Osteocyte (in vitro differentiated cells): ENCODE measurements around the gene NFYB. TPM values are rescaled to one million over a fixed set of nuclear protein-coding genes. Genes with fewer than 3 reads are reported as not detected.
"Not testable (repeated sequence)": the region's sequence is repeated elsewhere in the genome, so short reads cannot be mapped to it uniquely, and the experiment has no call there.

ENCODE experiments used
- DNase-seq: peaks from one replicate; pipeline ENCODE4 v3.0.0; 2021; ENCODE audit warnings: mixed read lengths; ENCODE audit not compliant: unreplicated experiment; ENCODE audit errors: extremely low spot score
- H3K27ac Mint-ChIP-seq: one replicate; pipeline ENCODE4 v1.8.0; 2021; ENCODE audit warnings: mild to moderate bottlenecking, mixed read lengths; ENCODE audit not compliant: unreplicated experiment
- H3K27me3 Mint-ChIP-seq: one replicate; pipeline ENCODE4 v1.8.0; 2021; ENCODE audit warnings: mixed read lengths; ENCODE audit not compliant: unreplicated experiment
- H3K36me3 Mint-ChIP-seq: one replicate; pipeline ENCODE4 v1.8.0; 2021; ENCODE audit warnings: mixed read lengths; ENCODE audit not compliant: unreplicated experiment
- H3K4me1 Mint-ChIP-seq: one replicate; pipeline ENCODE4 v1.8.0; 2021; ENCODE audit warnings: mixed read lengths; ENCODE audit not compliant: unreplicated experiment
- H3K4me3 Mint-ChIP-seq: one replicate; pipeline ENCODE4 v1.8.0; 2021; ENCODE audit warnings: mild to moderate bottlenecking, moderate library complexity, mixed read lengths; ENCODE audit not compliant: unreplicated experiment
- H3K9me3 Mint-ChIP-seq: one replicate; pipeline ENCODE4 v1.8.0; 2021; ENCODE audit warnings: mixed read lengths; ENCODE audit not compliant: unreplicated experiment
- total RNA-seq: library from RNA; stranded (reverse); gene quantifications from 2 replicates; pipeline ENCODE4 v1.2.1, GENCODE V29; 2021
- TF ChIP-seq, protein P1 (sequence below): fragments of 200-600 bp; sonication (generic); IDR thresholded peaks from 2 replicates; pipeline ENCODE4 v1.5.0; 2021; ENCODE audit warnings: antibody characterized with exemption, mild to moderate bottlenecking, moderate library complexity

Gene NFYB
- total RNA-seq, 1 donor from 2014 or later = 25.2 TPM

DNA sequence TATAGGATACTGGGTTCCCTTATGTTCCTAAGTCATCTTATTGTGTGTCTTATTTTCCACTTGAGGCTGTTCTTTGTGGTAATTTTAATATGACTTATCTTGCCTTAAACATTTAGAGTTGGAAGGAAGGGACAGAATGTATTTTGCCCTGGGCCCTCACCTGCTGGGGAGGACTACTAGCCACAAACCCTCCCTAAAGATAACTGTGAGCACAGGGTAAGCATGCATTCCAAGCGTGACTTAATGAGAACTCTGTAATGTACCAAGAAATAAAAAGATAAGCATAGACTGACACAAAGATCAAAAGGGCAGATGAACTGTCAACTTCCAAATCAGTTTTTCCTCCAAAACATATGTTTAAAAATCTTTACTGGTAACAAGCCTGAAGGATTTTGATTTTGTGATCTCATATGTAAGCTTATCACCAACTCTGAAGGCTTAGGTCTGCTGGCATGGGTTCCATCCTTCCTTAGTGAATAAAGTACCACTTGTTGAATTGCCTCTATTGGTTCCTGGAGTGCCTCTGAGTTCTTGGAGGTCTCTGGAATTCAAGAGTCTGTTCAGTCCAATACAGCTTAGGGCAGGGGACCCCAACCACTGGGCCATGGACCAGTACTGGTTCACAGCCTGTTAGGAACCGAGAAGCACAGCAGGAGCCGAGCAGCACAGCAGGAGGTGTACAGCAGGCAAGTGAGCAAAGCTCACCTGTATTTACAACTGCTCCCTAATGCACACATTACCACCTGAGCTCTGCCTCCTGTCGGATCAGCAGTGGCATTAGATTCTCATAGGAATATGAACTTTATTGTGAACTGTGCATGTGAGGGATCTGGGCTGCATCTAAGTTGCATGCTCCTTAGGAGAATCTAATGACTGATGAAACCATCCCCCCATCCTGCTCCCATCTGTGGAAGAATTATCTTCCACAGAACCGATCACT, 29.8 kb upstream of the NFYB start:
- H3K9me3 Mint-ChIP-seq = no peaks in the 10 kb centered on the region
- DNase-seq = no peak
- no peak overlapping the region for H3K27ac Mint-ChIP-seq
- no peaks in the 10 kb centered on the region for H3K4me1 Mint-ChIP-seq
- no peaks in the 10 kb centered on the region for H3K27me3 Mint-ChIP-seq
- no peak overlapping the region for H3K4me3 Mint-ChIP-seq
- TF ChIP-seq, protein P1, sequence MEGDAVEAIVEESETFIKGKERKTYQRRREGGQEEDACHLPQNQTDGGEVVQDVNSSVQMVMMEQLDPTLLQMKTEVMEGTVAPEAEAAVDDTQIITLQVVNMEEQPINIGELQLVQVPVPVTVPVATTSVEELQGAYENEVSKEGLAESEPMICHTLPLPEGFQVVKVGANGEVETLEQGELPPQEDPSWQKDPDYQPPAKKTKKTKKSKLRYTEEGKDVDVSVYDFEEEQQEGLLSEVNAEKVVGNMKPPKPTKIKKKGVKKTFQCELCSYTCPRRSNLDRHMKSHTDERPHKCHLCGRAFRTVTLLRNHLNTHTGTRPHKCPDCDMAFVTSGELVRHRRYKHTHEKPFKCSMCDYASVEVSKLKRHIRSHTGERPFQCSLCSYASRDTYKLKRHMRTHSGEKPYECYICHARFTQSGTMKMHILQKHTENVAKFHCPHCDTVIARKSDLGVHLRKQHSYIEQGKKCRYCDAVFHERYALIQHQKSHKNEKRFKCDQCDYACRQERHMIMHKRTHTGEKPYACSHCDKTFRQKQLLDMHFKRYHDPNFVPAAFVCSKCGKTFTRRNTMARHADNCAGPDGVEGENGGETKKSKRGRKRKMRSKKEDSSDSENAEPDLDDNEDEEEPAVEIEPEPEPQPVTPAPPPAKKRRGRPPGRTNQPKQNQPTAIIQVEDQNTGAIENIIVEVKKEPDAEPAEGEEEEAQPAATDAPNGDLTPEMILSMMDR = no peak
- H3K36me3 Mint-ChIP-seq = no peaks in the 10 kb centered on the region

DNA sequence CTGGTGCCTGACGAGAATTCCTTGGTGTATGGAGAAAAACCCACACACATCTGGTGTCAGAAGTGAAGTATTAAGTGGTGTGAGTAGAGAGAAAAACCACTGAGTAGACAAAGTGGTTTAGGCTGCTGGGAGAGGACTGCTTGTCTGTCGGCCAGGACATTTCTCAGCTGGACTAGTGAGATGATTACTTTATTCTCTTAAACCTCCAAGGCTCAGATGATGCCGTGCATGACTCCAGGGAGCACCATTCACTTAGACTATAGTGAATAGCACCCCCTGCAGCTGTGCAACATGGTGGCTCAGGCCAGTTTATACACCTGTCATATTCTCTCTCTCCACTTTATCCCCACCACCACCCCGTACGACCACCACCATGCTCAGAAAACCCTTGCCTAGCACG, 28.5 kb upstream of the NFYB start:
- Mint-ChIP-seq H3K4me3 (no peak overlapping the region), H3K27me3 (no peaks in the 10 kb centered on the region), H3K27ac (no peak overlapping the region), H3K36me3 (no peaks in the 10 kb centered on the region), H3K4me1 (no peaks in the 10 kb centered on the region), H3K9me3 (no peaks in the 10 kb centered on the region)
- TF ChIP-seq, protein P1 = no peak
- DNase-seq = no peak

- Mint-ChIP-seq H3K4me3 (no peak overlapping the region), H3K27ac (no peak overlapping the region), H3K4me1 (no peaks in the 10 kb centered on the region), H3K27me3 (no peaks in the 10 kb centered on the region), H3K36me3 (no peaks in the 10 kb centered on the region), H3K9me3 (no peaks in the 10 kb centered on the region)
- no peak for DNase-seq
- TF ChIP-seq, protein P1 = no peak
These were observed 27.8 kb upstream of the NFYB start for GRCh38 chr12:104165801-104166200.

GRCh38 chr12:104164634-104165033, 26.6 kb upstream of the NFYB start:
- Mint-ChIP-seq H3K4me1 (no peaks in the 10 kb centered on the region), H3K9me3 (no peaks in the 10 kb centered on the region), H3K4me3 (no peak overlapping the region), H3K36me3 (no peaks in the 10 kb centered on the region), H3K27ac (no peak overlapping the region), H3K27me3 (peaks cover 3% of the 10 kb centered on the region)
- DNase-seq = no peak
- TF ChIP-seq, protein P1 = no peak

DNA sequence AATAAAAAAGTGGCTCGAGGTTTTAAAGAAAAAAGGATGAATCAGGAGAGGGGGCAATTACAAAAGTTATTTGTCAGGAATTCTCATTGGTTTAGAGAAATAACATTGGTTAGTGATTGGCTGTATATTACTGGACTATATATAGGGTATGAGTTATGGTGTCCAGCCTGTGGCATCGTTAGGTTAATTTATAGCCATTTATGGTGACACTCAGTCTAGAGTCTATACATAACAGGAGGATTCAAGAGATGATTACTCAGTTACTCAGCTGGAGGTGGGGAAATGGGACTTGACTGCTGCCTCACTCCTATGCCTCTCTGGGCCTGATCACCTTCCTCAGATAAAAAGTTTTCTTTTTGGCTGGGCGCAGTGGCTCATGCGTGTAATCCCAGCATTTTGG, 25.6 kb upstream of the NFYB start:
- H3K36me3 Mint-ChIP-seq = no peaks in the 10 kb centered on the region
- no peaks in the 10 kb centered on the region for H3K4me1 Mint-ChIP-seq
- DNase-seq = no peak
- no peak overlapping the region for H3K27ac Mint-ChIP-seq
- H3K9me3 Mint-ChIP-seq = no peaks in the 10 kb centered on the region
- no peak overlapping the region for H3K4me3 Mint-ChIP-seq
- TF ChIP-seq, protein P1 = no peak
- H3K27me3 Mint-ChIP-seq = peaks cover 3% of the 10 kb centered on the region

DNA sequence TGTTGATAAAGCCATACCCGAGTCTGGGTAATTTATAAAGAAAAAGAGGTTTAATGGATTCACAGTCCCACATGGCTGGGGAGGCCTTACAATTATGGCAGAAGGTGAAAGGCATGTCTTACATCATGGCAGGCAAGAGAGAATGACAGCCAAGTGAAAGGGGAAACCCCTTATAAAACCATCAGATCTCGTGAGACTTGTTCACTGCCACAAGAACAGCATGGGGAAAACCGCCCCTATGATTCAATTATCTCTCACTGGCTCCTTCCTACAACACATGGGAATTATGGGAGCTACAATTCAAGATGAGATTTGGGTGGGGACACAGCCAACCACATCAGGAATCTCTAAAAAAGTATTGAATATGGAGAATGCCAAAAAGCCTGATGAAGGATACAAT, 25.0 kb upstream of the NFYB start:
- DNase-seq, H3K36me3 Mint-ChIP-seq, H3K27ac Mint-ChIP-seq, H3K27me3 Mint-ChIP-seq, H3K4me3 Mint-ChIP-seq, H3K9me3 Mint-ChIP-seq, H3K4me1 Mint-ChIP-seq: not testable (repeated sequence)
